WTC11 (cell line): Measurements from ENCODE around the gene GLG1.

Source experiments
- ATF1 ChIP-seq: sonication (generic); formaldehyde crosslinking; IDR thresholded peaks from 2 replicates; pipeline ENCODE4 v1.8.1; 2023; ENCODE audit warnings: mild to moderate bottlenecking, moderate library complexity, missing genetic modification reagents
- NR2C2 ChIP-seq: sonication (generic); formaldehyde crosslinking; IDR thresholded peaks from 2 replicates; pipeline ENCODE4 v1.8.0; 2022; ENCODE audit warnings: mild to moderate bottlenecking, missing genetic modification reagents
- ZNF263 ChIP-seq: sonication (generic); formaldehyde crosslinking; IDR thresholded peaks from 2 replicates; pipeline ENCODE4 v1.8.1; 2022; ENCODE audit warnings: low read depth, mild to moderate bottlenecking, moderate library complexity, missing genetic modification reagents
- ZNF317 ChIP-seq: sonication (generic); formaldehyde crosslinking; IDR thresholded peaks from 2 replicates; pipeline ENCODE4 v1.8.1; 2023; ENCODE audit warnings: low read depth, mild to moderate bottlenecking, moderate library complexity, missing genetic modification reagents, borderline replicate concordance
- TF ChIP-seq, protein P1 (sequence below): sonication (generic); formaldehyde crosslinking; IDR thresholded peaks from 2 replicates; pipeline ENCODE4 v1.8.1; 2022; ENCODE audit warnings: mild to moderate bottlenecking, missing genetic modification reagents, moderate library complexity, borderline replicate concordance
- TF ChIP-seq, protein P2 (sequence below): sonication (generic); formaldehyde crosslinking; IDR thresholded peaks from 2 replicates; pipeline ENCODE4 v1.8.1; 2022; ENCODE audit warnings: low read depth, missing genetic modification reagents, borderline replicate concordance
- TF ChIP-seq, protein P3 (sequence below): sonication (generic); formaldehyde crosslinking; IDR thresholded peaks from 2 replicates; pipeline ENCODE4 v1.8.1; 2022; ENCODE audit warnings: mild to moderate bottlenecking, moderate library complexity, missing genetic modification reagents
- TF ChIP-seq, protein P4 (sequence below): fragments of 200-600 bp; IDR thresholded peaks from 2 replicates; pipeline ENCODE4 v1.8.0; 2022; ENCODE audit warnings: antibody characterized with exemption
- TF ChIP-seq, protein P5 (sequence below): sonication (generic); formaldehyde crosslinking; IDR thresholded peaks from 2 replicates; pipeline ENCODE4 v1.8.0; 2022; ENCODE audit warnings: mild to moderate bottlenecking, missing genetic modification reagents

DNA sequence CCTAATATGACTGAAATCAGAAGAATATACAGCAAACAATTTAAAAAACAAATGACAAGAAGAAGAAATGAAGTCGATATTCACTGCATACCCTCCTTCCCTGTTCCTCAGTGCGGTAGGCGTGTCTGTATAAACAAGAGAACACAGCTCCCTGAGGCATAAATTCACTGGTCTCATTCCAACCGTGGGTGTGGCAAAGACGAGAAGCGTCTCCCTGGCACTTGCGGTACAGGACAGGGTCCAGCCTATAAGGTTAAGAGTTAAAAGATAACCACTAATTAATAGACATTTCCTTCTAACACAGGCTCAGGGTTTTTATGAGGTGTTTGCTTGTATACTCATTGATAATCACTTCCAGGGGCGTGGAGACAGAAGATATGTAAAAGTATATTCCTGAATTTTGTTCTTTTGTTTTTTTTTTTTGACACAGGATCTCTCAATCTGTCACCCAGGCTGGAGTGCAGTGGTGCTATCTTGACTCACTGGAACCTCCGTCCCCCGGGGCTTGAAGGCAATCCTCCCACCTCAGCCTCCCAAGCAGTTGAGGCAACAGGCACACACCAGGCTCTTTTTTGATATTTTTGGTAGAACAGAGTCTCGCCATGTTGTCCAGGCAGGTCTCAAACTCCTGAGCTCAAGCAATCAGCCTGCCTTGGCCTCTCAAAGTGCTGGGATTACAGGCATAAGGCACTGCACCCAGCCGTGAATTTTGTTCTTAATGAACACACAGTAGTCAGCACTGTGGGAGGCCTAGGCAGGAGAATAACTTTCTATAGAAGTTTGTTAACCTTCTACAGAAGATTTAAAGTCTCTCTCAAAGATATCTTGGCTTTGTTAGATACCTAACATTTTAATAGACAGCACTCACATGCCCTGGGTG lies 126.5 kb downstream of the GLG1 start:
- TF ChIP-seq, protein P1, sequence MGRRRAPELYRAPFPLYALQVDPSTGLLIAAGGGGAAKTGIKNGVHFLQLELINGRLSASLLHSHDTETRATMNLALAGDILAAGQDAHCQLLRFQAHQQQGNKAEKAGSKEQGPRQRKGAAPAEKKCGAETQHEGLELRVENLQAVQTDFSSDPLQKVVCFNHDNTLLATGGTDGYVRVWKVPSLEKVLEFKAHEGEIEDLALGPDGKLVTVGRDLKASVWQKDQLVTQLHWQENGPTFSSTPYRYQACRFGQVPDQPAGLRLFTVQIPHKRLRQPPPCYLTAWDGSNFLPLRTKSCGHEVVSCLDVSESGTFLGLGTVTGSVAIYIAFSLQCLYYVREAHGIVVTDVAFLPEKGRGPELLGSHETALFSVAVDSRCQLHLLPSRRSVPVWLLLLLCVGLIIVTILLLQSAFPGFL (CRISPR knock-in tag): no peak
- TF ChIP-seq, protein P2, sequence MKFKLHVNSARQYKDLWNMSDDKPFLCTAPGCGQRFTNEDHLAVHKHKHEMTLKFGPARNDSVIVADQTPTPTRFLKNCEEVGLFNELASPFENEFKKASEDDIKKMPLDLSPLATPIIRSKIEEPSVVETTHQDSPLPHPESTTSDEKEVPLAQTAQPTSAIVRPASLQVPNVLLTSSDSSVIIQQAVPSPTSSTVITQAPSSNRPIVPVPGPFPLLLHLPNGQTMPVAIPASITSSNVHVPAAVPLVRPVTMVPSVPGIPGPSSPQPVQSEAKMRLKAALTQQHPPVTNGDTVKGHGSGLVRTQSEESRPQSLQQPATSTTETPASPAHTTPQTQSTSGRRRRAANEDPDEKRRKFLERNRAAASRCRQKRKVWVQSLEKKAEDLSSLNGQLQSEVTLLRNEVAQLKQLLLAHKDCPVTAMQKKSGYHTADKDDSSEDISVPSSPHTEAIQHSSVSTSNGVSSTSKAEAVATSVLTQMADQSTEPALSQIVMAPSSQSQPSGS: no peak
- TF ChIP-seq ZNF317 (CRISPR knock-in tag): no peak
- no peak for TF ChIP-seq ATF1 (CRISPR knock-in tag)
- TF ChIP-seq ZNF263 (CRISPR knock-in tag): no peak
- TF ChIP-seq, protein P3, sequence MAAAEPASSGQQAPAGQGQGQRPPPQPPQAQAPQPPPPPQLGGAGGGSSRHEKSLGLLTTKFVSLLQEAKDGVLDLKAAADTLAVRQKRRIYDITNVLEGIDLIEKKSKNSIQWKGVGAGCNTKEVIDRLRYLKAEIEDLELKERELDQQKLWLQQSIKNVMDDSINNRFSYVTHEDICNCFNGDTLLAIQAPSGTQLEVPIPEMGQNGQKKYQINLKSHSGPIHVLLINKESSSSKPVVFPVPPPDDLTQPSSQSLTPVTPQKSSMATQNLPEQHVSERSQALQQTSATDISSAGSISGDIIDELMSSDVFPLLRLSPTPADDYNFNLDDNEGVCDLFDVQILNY (CRISPR knock-in tag): no peak
- TF ChIP-seq, protein P4, sequence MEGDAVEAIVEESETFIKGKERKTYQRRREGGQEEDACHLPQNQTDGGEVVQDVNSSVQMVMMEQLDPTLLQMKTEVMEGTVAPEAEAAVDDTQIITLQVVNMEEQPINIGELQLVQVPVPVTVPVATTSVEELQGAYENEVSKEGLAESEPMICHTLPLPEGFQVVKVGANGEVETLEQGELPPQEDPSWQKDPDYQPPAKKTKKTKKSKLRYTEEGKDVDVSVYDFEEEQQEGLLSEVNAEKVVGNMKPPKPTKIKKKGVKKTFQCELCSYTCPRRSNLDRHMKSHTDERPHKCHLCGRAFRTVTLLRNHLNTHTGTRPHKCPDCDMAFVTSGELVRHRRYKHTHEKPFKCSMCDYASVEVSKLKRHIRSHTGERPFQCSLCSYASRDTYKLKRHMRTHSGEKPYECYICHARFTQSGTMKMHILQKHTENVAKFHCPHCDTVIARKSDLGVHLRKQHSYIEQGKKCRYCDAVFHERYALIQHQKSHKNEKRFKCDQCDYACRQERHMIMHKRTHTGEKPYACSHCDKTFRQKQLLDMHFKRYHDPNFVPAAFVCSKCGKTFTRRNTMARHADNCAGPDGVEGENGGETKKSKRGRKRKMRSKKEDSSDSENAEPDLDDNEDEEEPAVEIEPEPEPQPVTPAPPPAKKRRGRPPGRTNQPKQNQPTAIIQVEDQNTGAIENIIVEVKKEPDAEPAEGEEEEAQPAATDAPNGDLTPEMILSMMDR: no peak
- TF ChIP-seq NR2C2: no peak
- TF ChIP-seq, protein P5, sequence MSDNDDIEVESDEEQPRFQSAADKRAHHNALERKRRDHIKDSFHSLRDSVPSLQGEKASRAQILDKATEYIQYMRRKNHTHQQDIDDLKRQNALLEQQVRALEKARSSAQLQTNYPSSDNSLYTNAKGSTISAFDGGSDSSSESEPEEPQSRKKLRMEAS (CRISPR knock-in tag): no peak
